Keratinocyte (primary cell): ENCODE results near the gene OR6B2.

Source experiments
- EZH2 ChIP-seq: IDR thresholded peaks from one replicate; pipeline ENCODE4 v1.6.1; 2012; ENCODE audit warnings: inconsistent platforms, mild to moderate bottlenecking, low read length, moderate library complexity
- TF ChIP-seq, protein P1 (sequence below), 3 experiments: IDR thresholded peaks in 1 of 3; conservative IDR thresholded peaks in 1 of 3; optimal IDR thresholded peaks in 1 of 3; 2 replicates in 2 of 3; 3 replicates in 1 of 3; pipeline versions ENCODE3 to v1.5.1; 2011; ENCODE audit warnings: low read length in 3 of 3, mild to moderate bottlenecking in 3 of 3, moderate library complexity in 2 of 3, control low read depth in 1 of 3, inconsistent platforms in 1 of 3; ENCODE audit not compliant: insufficient read depth in 2 of 3; ENCODE audit errors: extremely low read depth in 1 of 3

DNA sequence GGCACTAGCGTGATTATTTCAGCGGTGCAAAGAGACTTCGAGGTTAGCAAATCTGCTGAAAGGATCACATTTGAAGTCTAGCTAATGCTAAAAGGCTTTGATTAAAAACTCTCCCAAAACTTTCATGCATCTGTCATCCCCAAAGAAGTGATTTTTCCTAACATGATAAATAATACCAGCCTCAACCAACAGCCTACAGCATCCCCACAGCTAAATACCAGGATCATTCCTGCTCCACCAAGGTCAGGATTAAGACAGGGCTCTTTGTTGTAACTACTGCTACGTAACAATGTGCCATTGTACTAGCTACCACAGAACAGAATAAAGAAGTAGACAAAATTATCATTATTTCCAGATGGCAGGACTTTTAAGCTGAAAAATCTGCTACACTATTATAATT is 21.5 kb upstream of the OR6B2 start:
- TF ChIP-seq, protein P1, sequence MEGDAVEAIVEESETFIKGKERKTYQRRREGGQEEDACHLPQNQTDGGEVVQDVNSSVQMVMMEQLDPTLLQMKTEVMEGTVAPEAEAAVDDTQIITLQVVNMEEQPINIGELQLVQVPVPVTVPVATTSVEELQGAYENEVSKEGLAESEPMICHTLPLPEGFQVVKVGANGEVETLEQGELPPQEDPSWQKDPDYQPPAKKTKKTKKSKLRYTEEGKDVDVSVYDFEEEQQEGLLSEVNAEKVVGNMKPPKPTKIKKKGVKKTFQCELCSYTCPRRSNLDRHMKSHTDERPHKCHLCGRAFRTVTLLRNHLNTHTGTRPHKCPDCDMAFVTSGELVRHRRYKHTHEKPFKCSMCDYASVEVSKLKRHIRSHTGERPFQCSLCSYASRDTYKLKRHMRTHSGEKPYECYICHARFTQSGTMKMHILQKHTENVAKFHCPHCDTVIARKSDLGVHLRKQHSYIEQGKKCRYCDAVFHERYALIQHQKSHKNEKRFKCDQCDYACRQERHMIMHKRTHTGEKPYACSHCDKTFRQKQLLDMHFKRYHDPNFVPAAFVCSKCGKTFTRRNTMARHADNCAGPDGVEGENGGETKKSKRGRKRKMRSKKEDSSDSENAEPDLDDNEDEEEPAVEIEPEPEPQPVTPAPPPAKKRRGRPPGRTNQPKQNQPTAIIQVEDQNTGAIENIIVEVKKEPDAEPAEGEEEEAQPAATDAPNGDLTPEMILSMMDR (optimal IDR thresholded peaks at IDR 0.05 in 1 of 3, IDR thresholded peaks at IDR 0.05 in 1 of 3, conservative IDR thresholded peaks at IDR 0.05 in 1 of 3; ENCODE audit: extremely low read depth in 1 of 3, insufficient read depth in 2 of 3, low read length in 3 of 3) = no peak
- no peak for TF ChIP-seq EZH2
